HG02678 (cell line): ENCODE results near the gene TMEM94.
A peak's percentile ranks its signal among the peaks of the same experiment; 100 is the strongest.
"Not testable (repeated sequence)": the region's sequence is repeated elsewhere in the genome, so short reads cannot be mapped to it uniquely, and the experiment has no call there.

Source experiments
- ATAC-seq: cut with Tn5 transposase; IDR thresholded peaks from one replicate; pipeline ENCODE4 v1.9.1; 2021; ENCODE audit warnings: mild to moderate bottlenecking, moderate library complexity; ENCODE audit not compliant: unreplicated experiment

Gene TMEM94

DNA sequence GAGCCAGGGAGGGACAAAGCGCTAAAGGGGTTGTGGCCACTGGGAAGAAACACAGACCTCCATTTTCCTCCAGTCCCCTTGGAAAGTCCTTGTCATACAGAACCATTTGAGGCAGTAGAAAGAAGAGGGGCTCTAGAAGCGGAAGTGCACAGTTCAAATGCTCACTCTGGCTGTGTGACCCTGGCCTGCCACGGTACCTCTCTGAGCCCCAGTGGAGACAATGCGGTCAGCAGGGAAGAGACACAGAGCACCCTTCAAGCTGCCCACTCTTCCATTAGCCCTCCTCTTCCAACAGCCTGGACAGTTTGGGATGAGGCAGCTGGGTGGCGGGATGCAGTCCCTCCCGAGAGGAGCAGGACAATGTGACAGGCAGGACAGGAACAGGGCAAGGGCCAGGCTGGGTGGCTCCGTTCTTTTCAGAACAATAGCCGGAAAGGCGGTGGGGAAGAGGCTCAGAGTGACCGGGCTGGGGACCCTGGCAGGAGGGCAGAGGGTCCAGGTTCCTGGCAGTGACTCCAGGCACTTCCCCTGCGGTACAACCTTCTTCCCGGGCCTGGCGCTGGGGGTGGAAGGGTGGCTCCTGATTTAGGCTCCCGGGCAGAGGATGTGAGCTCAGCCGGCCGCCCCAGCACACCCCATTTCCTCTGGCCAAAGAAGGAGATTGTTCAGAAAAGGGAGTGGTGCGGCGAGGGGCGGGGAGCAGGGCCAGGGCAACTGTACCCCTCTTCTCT is 53.3 kb downstream of the TMEM94 start:
- no peak for ATAC-seq

DNA sequence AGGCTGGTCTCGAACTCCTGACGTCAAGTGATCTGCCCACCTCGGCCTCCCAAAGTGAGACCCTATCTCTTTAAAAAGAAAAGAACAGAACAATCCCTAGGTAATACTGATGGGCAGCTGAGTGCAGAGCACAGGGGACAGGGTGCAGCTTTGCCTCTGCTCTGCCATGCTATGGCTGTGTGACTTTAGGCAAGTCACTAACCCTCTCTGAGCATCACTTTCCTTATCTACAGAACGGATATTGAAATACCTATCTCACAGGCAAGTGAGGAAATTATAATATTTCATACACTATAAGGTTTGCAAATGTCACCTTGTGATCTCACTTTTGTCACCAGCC is 54.8 kb downstream of the TMEM94 start:
- no peak for ATAC-seq

DNA sequence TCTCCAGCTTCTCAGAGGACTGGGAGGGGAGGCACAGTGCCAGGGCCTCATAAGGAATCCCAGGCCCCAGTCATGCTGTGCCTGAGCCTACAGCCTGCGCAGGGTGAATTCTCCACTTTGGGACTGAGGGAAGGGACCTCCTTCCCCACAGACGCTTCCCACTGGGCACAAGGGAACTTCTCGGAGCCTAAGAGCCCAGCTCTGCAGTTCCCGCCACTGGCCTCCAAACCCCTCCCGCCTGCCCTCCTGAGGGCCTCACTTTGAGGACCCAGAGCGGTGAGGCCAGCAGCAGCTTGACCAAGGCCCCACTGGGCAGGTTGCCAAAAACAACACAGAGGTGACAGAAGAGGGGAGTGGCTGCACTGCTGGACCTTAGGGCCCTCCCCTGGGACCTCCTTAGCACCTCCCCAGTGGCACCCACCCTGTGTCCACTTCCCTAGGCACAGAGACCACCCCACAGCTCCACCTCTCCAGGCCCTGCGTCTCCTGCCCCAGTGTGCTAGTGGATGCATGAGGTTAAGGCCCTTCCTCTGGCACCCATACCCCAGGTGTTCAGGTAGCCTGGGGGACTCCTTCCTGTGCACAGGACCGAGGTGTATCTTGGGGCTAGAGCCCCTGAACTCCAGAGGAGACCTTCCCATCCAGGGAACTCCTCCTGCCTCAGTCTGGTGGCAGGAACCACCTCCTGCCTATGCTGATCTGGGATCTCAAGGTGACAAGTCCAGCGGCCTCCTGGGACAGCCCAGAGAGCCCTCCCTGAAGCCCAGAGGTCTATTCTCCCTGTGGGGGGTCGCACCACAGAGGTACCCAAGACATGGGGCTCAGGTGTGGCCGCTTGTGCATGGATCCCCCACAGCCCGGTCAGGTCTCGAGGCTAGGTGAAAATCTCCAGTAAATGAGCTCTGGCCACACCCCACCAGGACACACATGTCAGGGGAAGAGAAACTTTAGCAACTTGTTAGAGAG is 55.5 kb downstream of the TMEM94 start:
- no peak for ATAC-seq

DNA sequence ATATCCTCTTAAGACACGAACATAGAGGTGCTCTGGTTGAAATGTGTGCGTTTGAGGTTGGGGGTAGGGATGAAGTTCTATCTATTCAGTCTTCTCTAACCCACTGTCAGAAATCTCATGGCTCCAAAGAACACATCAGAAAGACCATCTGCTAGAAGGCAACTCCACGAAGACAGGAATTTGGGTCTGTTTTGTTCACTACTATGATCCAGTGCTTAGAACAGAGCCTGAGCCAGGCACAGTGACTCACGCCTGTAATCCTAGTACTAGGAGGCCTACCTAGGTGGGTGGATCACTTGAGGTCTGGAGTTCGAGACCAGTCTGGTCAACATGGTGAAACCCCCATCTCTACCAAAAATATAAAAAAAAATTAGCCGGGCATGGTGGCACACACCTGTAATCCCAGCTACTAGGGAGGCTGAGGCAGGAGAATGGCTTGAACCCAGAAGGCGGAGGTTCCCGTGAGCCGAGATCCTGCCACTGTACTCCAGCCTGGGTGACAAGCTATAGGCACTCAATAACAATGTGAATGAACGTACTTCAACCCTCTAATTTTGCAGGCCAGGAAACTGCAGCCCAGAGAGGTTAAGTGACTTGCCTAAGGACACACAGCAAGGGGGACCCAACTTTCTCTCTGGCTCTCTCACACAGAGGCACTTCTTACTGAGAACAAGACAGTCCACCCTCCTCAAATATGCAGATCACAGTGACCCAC is 56.6 kb downstream of the TMEM94 start:
- no peak for ATAC-seq

DNA sequence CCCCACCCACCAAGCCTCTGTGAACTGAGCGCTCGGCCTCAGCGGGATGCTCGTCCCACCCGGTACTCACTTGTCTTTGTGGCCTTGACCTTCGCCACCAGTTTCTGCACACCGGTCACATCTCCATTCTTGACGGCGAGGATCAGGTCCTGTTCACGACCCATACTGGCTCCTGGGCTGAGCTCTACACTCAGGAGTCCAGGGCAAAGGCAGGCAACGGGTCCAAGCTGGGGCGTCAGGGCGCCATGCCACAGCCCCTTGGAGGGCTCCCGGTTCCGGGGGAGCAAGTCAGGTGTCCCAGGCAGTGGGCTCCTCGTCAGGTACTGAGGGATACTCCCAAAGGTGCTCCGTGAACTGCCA is 57.2 kb downstream of the TMEM94 start:
- ATAC-seq: no peak

DNA sequence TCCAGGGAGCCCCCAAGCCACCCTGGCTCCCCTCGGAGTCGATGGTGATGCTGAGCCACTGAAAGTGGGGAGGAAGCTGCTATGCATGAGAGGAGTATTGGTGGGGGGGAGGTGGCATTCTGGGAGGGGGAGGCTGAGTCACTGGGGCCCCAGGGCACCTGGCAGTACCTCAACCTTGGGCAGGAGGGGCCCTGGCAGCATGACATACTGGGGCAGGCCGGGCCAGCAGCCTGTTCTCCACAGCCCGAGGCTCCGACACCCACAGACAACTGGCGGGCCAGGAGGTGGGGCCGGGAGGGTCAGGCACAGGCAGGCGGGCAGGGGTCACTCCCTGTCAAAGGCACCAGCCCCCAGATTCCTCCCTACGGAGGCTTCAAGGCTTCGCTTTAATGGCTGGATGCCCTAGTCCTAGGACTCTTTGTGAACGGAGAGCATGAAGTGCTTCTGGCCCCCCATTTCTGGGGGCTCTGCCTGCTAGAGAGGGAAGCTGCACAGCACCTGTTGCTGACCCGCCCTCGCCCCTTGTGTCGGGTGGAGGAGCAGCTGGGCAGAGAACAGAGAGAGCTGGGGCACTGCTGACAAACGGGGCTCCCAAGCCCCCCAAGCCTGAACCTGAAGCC is 58.0 kb downstream of the TMEM94 start:
- ATAC-seq: no peak

DNA sequence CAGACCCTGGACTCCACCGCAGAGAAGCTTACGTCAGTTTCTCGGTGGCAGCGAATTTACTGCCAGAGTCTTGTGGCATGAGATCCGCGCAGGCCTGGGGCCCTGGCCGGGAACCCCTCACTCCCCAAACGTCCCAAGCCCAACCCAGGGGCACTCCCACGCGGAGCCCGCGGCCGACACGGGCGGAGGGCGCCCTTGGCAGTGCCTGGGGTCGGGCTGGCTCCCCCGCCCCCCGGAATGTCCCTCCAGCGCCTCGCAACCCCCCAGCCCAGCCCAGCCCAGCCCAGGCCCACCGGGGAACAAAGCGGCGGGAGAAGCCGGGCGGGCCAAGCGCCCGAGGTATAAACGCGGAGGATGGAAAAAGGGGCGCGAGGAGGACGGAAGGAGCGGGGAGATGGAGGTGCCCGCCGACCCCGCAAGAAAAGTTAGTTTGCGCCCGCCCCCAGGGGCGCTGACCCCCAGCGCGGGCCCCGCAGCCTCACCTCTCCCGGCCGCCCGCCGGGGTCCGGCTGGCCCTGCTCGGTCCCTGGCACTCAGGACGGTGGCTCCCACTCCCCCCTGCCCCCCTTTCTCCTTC is 58.6 kb downstream of the TMEM94 start:
- no peak for ATAC-seq

DNA sequence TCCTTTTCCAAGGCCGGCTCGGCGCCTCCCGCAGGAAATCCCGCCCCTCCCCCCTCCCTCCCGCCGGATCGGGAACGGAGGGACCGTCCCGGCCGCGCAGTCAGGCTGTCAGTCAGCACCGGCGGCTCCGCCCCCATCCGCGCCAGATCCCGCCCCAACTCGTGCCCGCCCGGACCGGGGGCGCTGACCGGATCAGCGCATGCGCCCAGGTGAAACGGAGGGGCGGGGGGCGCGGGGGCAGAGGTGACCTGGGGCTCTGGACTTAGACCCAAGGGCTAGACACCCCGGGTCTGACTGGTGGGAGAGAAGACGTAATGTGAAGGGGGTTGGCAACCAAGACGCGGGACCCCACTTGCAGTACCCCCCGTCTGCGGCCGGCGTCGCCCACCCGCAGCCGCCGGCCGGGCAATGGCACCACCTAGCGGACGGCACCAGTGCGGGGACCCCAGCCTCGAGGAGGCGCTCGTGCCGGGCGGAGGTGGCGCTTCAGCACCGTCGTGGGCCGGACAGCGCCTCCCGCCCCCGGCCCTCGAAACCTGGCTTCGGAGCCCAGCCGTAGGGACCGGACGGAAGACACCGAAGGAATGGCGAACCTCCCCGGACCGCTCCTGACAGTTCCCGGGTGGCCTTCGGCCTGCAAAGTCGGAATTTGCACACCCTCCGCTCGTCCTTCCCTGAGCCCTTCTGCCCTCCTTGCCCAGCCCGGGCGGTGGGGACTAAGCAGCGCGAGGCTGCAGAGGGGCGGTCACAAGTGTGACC is 59.2 kb downstream of the TMEM94 start, which contains the start of gene CASKIN2:
CASKIN2 (minus strand) TSS at position 42 of the 759 bp plus-strand sequence. CDS start 1,733 bp downstream, outside the sequence.
- peak; percentile 38 for ATAC-seq

DNA sequence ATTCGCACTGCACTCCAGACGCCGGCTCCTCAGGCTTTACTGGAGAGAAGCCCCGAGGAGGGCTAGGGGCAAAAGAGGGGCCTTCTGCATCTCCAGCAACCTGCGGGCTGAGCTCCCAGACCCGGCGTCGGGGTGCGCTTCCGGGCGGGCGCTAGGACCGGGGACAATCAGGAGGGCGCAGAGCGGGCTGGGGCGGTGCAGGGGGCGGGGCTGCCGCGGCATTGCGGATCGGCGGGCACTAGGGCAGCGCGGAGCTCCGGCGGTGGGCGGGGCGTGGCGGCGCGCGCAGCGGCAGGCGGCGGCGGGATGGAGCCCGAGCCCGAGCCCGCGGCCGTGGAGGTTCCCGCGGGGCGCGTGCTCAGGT is 59.8 kb downstream of the TMEM94 start, which contains the start of gene TSEN54:
TSEN54 (plus strand) TSS at position 274 of the 364 bp plus-strand sequence; CDS start at position 307, 33 bp downstream.
- peak; percentile 78 for ATAC-seq

DNA sequence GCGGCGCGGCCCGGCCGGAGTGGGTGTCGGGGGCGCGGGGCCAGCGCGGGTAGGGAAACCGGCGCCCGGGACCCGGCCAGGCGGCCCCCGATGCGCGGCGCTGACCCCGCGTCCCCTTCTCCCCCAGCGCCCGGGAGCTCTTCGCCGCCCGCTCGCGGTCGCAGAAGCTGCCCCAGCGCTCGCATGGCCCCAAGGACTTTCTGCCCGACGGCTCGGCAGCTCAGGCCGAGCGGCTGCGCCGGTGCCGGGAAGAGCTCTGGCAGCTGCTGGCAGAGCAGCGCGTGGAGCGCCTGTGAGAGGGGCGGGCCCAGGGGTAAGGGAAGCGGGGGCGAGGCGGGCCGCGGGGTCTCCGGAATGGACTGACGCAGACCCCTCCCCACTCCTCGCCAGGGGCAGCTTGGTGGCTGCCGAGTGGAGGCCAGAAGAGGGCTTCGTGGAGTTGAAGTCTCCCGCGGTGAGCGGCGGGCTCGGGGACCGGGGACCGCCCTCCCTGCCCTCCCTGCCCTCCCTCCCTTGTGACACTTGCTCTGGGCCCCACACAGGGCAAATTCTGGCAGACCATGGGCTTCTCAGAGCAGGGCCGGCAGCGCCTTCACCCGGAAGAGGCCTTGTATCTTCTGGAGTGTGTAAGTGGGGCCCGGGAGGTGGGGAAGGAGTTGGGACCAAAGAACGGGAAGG is 60.3 kb downstream of the TMEM94 start:
- peak; percentile 20 for ATAC-seq

DNA sequence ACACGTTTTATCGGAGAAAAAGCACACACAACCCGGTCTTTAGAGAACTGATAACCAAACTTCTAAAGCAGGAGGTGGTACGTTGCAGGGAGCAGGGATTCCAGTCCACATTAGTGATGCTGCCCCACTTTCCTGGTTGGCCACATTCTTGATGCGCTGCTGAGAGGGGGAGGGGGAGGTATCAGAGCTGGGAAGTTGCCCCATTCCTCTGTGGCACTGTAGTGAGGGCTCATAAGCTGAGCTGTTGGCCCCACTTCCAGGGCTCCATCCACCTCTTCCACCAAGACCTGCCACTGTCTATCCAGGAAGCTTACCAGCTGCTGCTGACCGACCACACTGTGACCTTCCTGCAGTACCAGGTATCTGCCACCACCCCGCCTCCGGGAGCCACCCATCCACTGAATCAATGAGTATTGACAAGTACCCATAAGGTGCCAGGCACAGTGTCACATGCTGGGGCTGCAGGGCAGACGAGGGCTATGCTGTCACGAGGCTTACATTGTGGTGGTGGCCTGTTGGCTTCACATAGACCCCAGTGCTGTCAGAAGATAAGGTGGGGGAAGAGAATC is 60.9 kb downstream of the TMEM94 start:
- ATAC-seq: no peak

DNA sequence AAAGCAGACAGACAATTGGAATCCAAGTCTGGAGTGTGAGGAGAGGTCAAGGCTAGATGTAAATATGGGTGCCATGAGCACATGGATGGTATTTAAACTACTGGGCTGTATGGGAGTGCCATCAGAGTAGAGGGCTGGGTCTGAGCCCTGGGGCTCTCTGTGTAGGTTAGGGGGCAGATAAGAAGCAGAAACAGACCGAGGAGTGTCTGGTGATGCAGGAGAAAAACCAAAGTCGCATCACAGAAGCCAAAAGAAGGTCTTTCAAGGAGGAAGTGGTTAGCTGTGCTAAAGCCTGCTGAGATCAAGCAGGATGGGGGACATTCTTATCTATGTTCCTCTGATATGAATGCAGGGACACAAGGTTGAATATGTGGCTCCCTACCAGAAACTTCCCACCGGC is 61.8 kb downstream of the TMEM94 start:
- ATAC-seq: no peak

DNA sequence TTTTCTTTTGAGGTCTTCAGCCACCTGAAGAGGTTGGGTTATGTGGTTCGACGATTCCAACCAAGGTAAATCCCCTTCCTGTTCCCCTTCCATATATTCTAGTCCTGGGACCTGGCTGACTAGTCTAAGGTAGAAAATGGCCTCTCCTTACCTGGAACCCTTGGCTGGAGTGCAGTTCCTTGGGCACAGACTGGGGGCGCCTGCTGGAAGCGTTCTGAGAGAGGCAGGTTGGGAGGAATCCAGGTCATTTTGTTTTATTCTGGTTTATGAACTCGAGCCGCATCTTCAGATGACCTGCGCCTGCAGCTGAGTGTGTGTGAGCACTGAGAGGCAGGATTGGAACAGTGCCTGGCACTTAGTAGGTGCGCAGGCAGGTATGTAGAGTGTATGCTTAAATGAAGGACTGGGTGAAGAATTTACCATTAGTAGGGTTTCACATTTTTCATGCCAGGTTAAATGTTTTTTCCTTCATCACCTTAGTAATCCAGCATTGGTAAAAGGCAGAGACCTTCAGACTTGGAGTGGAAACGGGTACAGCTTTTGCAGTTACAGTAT is 62.6 kb downstream of the TMEM94 start:
- ATAC-seq: no peak

DNA sequence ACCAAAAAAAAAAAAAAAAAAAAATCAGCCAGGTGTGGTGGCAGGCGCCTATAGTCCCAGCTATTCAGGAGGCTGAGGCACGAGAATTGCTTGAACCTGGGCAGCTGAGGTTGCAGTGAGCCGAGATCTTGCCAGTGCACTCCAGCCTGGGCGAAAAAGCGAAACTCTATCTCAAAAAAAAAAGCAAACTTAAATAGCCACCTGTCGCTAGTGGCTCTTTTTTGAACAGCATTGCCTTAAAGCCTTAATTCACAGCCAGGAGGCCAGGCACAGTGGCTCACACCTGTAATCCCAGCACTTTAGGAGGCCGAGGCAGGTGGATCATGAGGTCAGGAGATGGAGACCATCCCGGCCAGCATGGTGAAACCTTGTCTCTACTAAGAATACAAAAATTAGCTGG is 64.0 kb downstream of the TMEM94 start:
- not testable (repeated sequence) for ATAC-seq

DNA sequence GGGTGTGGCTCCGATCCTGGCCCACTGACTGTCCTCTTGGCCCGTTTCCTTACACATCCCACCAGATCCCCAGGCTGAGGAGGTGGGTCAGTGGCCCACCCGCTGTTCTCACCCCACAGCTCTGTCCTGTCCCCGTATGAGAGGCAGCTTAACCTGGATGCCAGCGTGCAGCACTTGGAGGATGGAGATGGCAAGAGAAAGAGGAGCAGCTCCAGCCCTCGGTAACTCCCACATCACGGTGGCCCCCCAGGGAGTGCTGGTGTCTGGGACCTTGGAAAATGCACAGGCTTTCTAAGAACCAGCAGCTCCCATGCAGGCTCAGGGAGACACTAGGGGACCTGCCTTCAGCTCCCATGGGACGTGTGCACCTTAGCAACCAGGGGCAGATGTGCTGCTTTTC is 64.9 kb downstream of the TMEM94 start:
- no peak for ATAC-seq

DNA sequence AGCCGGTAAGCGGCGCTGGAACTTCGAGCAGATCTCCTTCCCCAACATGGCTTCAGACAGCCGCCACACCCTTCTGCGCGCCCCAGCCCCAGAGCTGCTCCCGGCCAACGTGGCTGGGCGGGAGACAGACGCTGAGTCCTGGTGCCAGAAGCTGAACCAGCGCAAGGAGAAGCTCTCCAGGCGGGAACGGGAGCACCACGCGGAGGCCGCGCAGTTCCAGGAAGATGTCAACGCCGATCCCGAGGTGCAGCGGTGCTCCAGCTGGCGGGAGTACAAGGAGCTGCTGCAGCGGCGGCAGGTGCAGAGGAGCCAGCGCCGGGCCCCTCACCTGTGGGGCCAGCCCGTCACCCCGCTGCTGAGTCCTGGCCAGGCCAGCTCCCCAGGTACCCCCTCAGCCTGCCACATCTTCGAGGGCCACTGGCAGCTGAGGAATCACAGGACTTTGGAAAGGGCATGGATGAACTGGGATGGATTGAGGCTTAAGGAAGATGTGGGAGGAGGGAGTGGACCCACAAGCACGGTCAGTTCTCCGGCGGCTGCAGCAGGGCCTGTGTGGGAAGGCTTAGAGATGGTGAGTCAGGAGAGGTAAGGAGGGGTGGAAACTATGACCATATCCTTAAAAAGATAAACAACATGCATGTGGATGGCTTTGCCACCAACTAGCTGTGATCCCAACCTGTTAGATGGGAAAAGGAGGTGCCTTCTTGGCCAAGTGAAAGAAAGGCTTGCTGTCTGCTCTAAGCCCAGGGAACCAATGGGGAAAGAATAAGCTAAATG is 65.7 kb downstream of the TMEM94 start:
- no peak for ATAC-seq

DNA sequence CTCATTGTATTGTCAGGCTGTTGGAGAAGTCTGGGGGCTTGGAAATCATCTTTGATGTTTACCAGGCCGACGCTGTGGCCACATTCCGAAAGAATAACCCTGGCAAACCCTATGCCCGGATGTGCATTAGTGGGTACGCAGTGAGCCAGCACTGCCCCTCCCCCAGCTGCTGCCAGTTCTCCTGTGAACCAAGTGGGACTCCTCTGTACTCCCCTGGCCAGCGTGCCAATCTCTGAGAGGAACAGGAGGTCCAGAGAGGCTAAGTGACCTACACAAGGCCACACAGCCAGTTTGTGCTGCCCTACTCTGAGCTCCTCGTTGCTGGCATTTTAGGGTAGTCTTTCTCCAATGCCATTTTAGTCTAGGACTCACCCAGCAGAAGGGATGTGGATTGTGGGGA is 67.2 kb downstream of the TMEM94 start:
- ATAC-seq: no peak
